ENCODE data around the gene ADGRL3. TPM values are rescaled to one million over a fixed set of nuclear protein-coding genes. Genes with fewer than 3 reads are reported as not detected.

The ADGRL3 gene
- total RNA-seq, 3 donors from 2014 or later (not counting 1 experiment from before 2014, with no cell fraction given) = not detected

GRCh38 chr4:62070291-62070852 is 870.2 kb downstream of the ADGRL3 start:
- Mint-ChIP-seq H3K9me3 (peaks cover 0 to 2% of the 10 kb centered on the region in 2 donors), H3K36me3 (no peaks in the 10 kb centered on the region), H3K27me3 (ENCODE audit: low read depth in 2 of 2) (no peaks in the 10 kb centered on the region), H3K27ac (no peak overlapping the region), H3K4me1 (no peaks in the 10 kb centered on the region), H3K4me3 (no peak overlapping the region)
- Histone ChIP-seq H3K9me3 (ENCODE audit: control insufficient read depth, insufficient read depth, low read length) (peaks cover 2% of the 10 kb centered on the region), H3K4me3 (ENCODE audit: low read length) (no peak overlapping the region), H3K36me3 (ENCODE audit: control insufficient read depth, insufficient read depth, low read length) (no peaks in the 10 kb centered on the region), H3K27me3 (ENCODE audit: control insufficient read depth, insufficient read depth, low read length) (no peaks in the 10 kb centered on the region), H3K4me1 (ENCODE audit: control insufficient read depth, insufficient read depth, low read length) (no peaks in the 10 kb centered on the region), H3K27ac (ENCODE audit: low read length) (no peak overlapping the region)
- 90% methylated on average over 14 of the region's 14 CpGs for WGBS (ENCODE audit: insufficient coverage)
- intact Hi-C loops (cut with micrococcal nuclease) = no loop called here
- no peak for TF ChIP-seq CTCF (IDR thresholded peaks at IDR 0.05)
- ATAC-seq (no peak), DNase-seq (no peak)

DNA sequence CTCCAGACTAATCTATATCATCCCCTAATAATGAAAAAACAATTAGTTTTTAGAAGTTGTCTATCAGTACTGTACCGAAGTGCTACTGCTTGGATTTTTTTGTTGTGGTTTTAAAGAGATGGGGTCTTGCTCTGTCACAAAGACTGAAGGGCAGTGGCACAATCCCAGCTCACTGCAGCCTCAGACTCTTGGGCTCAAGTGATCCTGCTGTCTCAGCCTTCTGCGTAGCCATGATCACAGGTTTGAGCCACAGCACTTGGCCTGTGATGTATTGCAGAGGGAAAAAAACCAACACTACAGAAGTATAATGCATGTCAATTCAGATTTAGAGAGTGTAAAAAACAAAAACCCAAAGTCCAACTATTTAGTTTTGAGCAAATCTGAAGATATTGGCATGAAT is 875.0 kb downstream of the ADGRL3 start:
- WGBS (ENCODE audit: insufficient coverage) = 90% methylated on average over 2 of the region's 2 CpGs
- no peak for ATAC-seq
- no peaks in the 10 kb centered on the region for H3K4me1 ChIP-seq (ENCODE audit: control insufficient read depth, insufficient read depth, low read length)
- no peak overlapping the region for H3K4me3 Mint-ChIP-seq
- no peaks in the 10 kb centered on the region for H3K36me3 ChIP-seq (ENCODE audit: control insufficient read depth, insufficient read depth, low read length)
- no peak for TF ChIP-seq CTCF (IDR thresholded peaks at IDR 0.05)
- no peak overlapping the region for H3K27ac Mint-ChIP-seq
- H3K9me3 ChIP-seq (ENCODE audit: control insufficient read depth, insufficient read depth, low read length) = peaks cover 2% of the 10 kb centered on the region
- no peaks in the 10 kb centered on the region for H3K36me3 Mint-ChIP-seq
- no peak overlapping the region for H3K4me3 ChIP-seq (ENCODE audit: low read length)
- no peak overlapping the region for H3K27ac ChIP-seq (ENCODE audit: low read length)
- H3K27me3 ChIP-seq (ENCODE audit: control insufficient read depth, insufficient read depth, low read length) = no peaks in the 10 kb centered on the region
- H3K9me3 Mint-ChIP-seq = peaks cover 2 to 6% of the 10 kb centered on the region in 2 donors
- no peak for DNase-seq
- H3K4me1 Mint-ChIP-seq = no peaks in the 10 kb centered on the region
- no peaks in the 10 kb centered on the region for H3K27me3 Mint-ChIP-seq (ENCODE audit: low read depth in 2 of 2)
- intact Hi-C loops (cut with micrococcal nuclease) = no loop called here

DNA sequence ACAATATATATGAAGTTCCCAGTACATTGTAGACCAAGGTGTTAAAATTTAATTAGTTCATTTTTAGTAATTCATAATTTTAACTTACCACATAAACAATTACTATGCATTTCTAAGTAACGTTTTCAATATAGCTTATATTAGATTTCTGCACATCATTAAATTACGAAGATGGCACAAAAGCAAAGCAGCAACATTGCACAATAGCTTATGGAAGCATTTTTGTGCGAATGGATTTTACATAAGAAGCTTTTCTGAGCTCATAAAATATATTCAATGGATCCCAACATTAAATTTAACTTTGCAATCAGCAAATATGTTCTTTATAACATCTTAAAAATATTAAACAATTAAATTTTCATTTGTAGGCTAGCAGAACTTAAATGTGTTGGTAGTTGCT is 875.4 kb downstream of the ADGRL3 start:
- 92% methylated on average over 2 of the region's 3 CpGs for WGBS (ENCODE audit: insufficient coverage)
- TF ChIP-seq CTCF (IDR thresholded peaks at IDR 0.05) = no peak
- ATAC-seq = no peak

DNA sequence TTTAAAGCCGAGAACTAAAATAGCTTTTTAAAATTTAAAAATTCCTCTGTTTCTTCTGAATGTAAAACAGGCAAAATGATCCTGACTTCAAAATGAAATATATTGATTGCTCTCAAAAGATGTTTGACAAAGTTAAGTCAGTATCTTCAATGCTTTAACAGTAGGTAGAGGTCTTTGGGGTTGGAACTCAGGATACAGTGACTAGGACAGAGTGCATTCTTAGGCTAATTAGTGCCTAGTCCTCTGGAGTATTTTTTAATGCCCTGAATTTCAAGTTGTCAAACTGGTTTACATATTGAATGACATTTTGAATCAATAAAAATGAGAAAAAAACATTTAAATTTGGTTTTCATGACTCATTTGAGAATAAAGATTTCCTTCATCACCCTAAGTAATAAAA is 877.3 kb downstream of the ADGRL3 start:
- no peaks in the 10 kb centered on the region for H3K36me3 ChIP-seq (ENCODE audit: control insufficient read depth, insufficient read depth, low read length)
- H3K9me3 ChIP-seq (ENCODE audit: control insufficient read depth, insufficient read depth, low read length) = no peaks in the 10 kb centered on the region
- TF ChIP-seq CTCF (IDR thresholded peaks at IDR 0.05) = no peak
- WGBS (ENCODE audit: insufficient coverage) = no CpG with 5 or more reads among the region's 1 CpG
- no peaks in the 10 kb centered on the region for H3K4me1 Mint-ChIP-seq
- no peak for DNase-seq
- H3K9me3 Mint-ChIP-seq = peaks cover 2 to 3% of the 10 kb centered on the region in 2 donors
- no peak overlapping the region for H3K4me3 ChIP-seq (ENCODE audit: low read length)
- no peak overlapping the region for H3K4me3 Mint-ChIP-seq
- intact Hi-C loops (cut with micrococcal nuclease) = no loop called here
- no peaks in the 10 kb centered on the region for H3K36me3 Mint-ChIP-seq
- ATAC-seq = no peak
- no peaks in the 10 kb centered on the region for H3K4me1 ChIP-seq (ENCODE audit: control insufficient read depth, insufficient read depth, low read length)
- no peaks in the 10 kb centered on the region for H3K27me3 ChIP-seq (ENCODE audit: control insufficient read depth, insufficient read depth, low read length)
- no peak overlapping the region for H3K27ac Mint-ChIP-seq
- H3K27me3 Mint-ChIP-seq (ENCODE audit: low read depth in 2 of 2) = no peaks in the 10 kb centered on the region
- no peak overlapping the region for H3K27ac ChIP-seq (ENCODE audit: low read length)

More for the DNA sequence above, 875.4 kb downstream of the ADGRL3 start:
- Histone ChIP-seq H3K27me3 (ENCODE audit: control insufficient read depth, insufficient read depth, low read length) (no peaks in the 10 kb centered on the region), H3K36me3 (ENCODE audit: control insufficient read depth, insufficient read depth, low read length) (no peaks in the 10 kb centered on the region), H3K9me3 (ENCODE audit: control insufficient read depth, insufficient read depth, low read length) (peaks cover 2% of the 10 kb centered on the region), H3K4me3 (ENCODE audit: low read length) (no peak overlapping the region), H3K4me1 (ENCODE audit: control insufficient read depth, insufficient read depth, low read length) (no peaks in the 10 kb centered on the region), H3K27ac (ENCODE audit: low read length) (no peak overlapping the region)
- H3K27ac Mint-ChIP-seq = no peak overlapping the region
- no peaks in the 10 kb centered on the region for H3K4me1 Mint-ChIP-seq
- no peaks in the 10 kb centered on the region for H3K27me3 Mint-ChIP-seq (ENCODE audit: low read depth in 2 of 2)
- H3K9me3 Mint-ChIP-seq = peaks cover 2 to 6% of the 10 kb centered on the region in 2 donors
- intact Hi-C loops (cut with micrococcal nuclease) = no loop called here
- no peak overlapping the region for H3K4me3 Mint-ChIP-seq
- DNase-seq = no peak
- H3K36me3 Mint-ChIP-seq = no peaks in the 10 kb centered on the region
